Retinal pigment epithelial cell (primary cell): ENCODE data around the gene PATJ.
"Not testable (repeated sequence)": the region's sequence is repeated elsewhere in the genome, so short reads cannot be mapped to it uniquely, and the experiment has no call there.

Experiments
- DNase-seq: peaks from one replicate; pipeline ENCODE4 v3.0.0-alpha.2; 2010; ENCODE audit warnings: low read depth
- H3K4me3 ChIP-seq: 2 replicates; pipeline ENCODE4 v1.5.1; 2011; ENCODE audit warnings: mild to moderate bottlenecking, low read length, control low read depth, moderate library complexity
- CTCF ChIP-seq: conservative IDR thresholded peaks from 2 replicates; pipeline ENCODE4 v1.5.1; 2011; ENCODE audit warnings: low read depth, low read length, control low read depth, inconsistent platforms

The PATJ gene

GRCh38 chr1:62184336-62184735 is 442.1 kb downstream of the PATJ start:
- DNase-seq, result no peak
- TF ChIP-seq CTCF, result no peak
- no peak overlapping the region for H3K4me3 ChIP-seq

GRCh38 chr1:62185233-62185632 is 443.0 kb downstream of the PATJ start:
- not testable (repeated sequence) for H3K4me3 ChIP-seq, DNase-seq

- H3K4me3 ChIP-seq, result no peak overlapping the region
- no peak for DNase-seq
- no peak for TF ChIP-seq CTCF
Observed at GRCh38 chr1:62185677-62186076, 443.4 kb downstream of the PATJ start.

- TF ChIP-seq CTCF, result no peak
- no peak overlapping the region for H3K4me3 ChIP-seq
- DNase-seq, result no peak
Observed at GRCh38 chr1:62187548-62187947, 445.3 kb downstream of the PATJ start.

GRCh38 chr1:62188111-62188510 is 445.8 kb downstream of the PATJ start:
- DNase-seq, result no peak
- TF ChIP-seq CTCF, result no peak
- H3K4me3 ChIP-seq, result no peak overlapping the region

GRCh38 chr1:62194651-62195544 is 452.6 kb downstream of the PATJ start, which contains the start of gene L1TD1:
Gene L1TD1, plus strand, starts transcription at chr1:62194849. Its CDS starts 11,780 bp downstream, at chr1:62206629.
- no peak for TF ChIP-seq CTCF
- H3K4me3 ChIP-seq, result peak within 1 kb of the TSS; percentile 1
- no peak for DNase-seq

GRCh38 chr1:62196086-62196690 is 453.9 kb downstream of the PATJ start:
- TF ChIP-seq CTCF, result no peak
- DNase-seq, result no peak
- no peak overlapping the region for H3K4me3 ChIP-seq
